Activated T-cell treated with anti-CD3 and anti-CD28 coated beads, Interleukin-2, amount 50 U/mL, for 72 hours (primary cell): ENCODE measurements around the gene ZGPAT. TPM values are rescaled to one million over a fixed set of nuclear protein-coding genes. Genes with fewer than 3 reads are reported as not detected.
"Not testable (repeated sequence)": the region's sequence is repeated elsewhere in the genome, so short reads cannot be mapped to it uniquely, and the experiment has no call there.

Source experiments
- ATAC-seq, 2 donors: fragments of 150-1000 bp; cut with Tn5 transposase; replicated peaks in 1 of 2; 2 replicates each; pipeline ENCODE4 v1.10.0; 2021; ENCODE audit warnings: moderate library complexity in 2 of 2, mild to moderate bottlenecking in 1 of 2
- DNase-seq, 2 donors: peaks; one replicate each; pipeline ENCODE4 v3.0.0; 2021 to 2022; ENCODE audit warnings: mixed read lengths in 1 of 2
- H3K27ac Mint-ChIP-seq: one replicate; pipeline ENCODE4 v1.8.0; 2022; ENCODE audit warnings: mild to moderate bottlenecking, moderate library complexity, mixed read lengths
- H3K27me3 Mint-ChIP-seq: one replicate; pipeline ENCODE4 v1.8.0; 2022; ENCODE audit warnings: low read depth, mixed read lengths
- H3K36me3 Mint-ChIP-seq, 2 donors: one replicate each; pipeline ENCODE4 v1.8.0; 2022; ENCODE audit warnings: mixed read lengths in 2 of 2, mild to moderate bottlenecking in 1 of 2; ENCODE audit not compliant: insufficient read depth in 2 of 2
- H3K4me1 Mint-ChIP-seq: one replicate; pipeline ENCODE4 v1.8.0; 2022; ENCODE audit warnings: low read depth, mixed read lengths
- H3K4me3 Mint-ChIP-seq, 2 donors: one replicate each; pipeline ENCODE4 v1.8.0; 2022; ENCODE audit warnings: mild to moderate bottlenecking in 2 of 2, mixed read lengths in 2 of 2, moderate library complexity in 2 of 2
- H3K9me3 Mint-ChIP-seq, 2 donors: one replicate each; pipeline ENCODE4 v1.8.0; 2022; ENCODE audit warnings: mixed read lengths in 2 of 2
- total RNA-seq, 2 donors: library from RNA; stranded (reverse); gene quantifications; one replicate each; pipeline ENCODE4 v1.2.3, GENCODE V29; 2022

The ZGPAT gene
- total RNA-seq, 2 donors from 2014 or later = 24.3 to 28.0 TPM

- DNase-seq (no peak), ATAC-seq (no peak)
- H3K9me3 Mint-ChIP-seq = no peaks in the 10 kb centered on the region
- no peak overlapping the region for H3K4me3 Mint-ChIP-seq
- H3K27me3 Mint-ChIP-seq = no peaks in the 10 kb centered on the region
- H3K36me3 Mint-ChIP-seq = no peaks in the 10 kb centered on the region
- peaks cover 5% of the 10 kb centered on the region for H3K4me1 Mint-ChIP-seq
- H3K27ac Mint-ChIP-seq = no peak overlapping the region
Observed at GRCh38 chr20:63773571-63774241, 65.9 kb downstream of the ZGPAT start.

GRCh38 chr20:63774306-63774705 is 66.5 kb downstream of the ZGPAT start:
- no peak for ATAC-seq
- DNase-seq = no peak
- no peaks in the 10 kb centered on the region for H3K27me3 Mint-ChIP-seq
- no peaks in the 10 kb centered on the region for H3K9me3 Mint-ChIP-seq
- H3K36me3 Mint-ChIP-seq = no peaks in the 10 kb centered on the region
- peaks cover 5% of the 10 kb centered on the region for H3K4me1 Mint-ChIP-seq
- no peak overlapping the region for H3K27ac Mint-ChIP-seq
- peak overlapping the region in 1 of 2 donors; percentile 8 for H3K4me3 Mint-ChIP-seq

DNA sequence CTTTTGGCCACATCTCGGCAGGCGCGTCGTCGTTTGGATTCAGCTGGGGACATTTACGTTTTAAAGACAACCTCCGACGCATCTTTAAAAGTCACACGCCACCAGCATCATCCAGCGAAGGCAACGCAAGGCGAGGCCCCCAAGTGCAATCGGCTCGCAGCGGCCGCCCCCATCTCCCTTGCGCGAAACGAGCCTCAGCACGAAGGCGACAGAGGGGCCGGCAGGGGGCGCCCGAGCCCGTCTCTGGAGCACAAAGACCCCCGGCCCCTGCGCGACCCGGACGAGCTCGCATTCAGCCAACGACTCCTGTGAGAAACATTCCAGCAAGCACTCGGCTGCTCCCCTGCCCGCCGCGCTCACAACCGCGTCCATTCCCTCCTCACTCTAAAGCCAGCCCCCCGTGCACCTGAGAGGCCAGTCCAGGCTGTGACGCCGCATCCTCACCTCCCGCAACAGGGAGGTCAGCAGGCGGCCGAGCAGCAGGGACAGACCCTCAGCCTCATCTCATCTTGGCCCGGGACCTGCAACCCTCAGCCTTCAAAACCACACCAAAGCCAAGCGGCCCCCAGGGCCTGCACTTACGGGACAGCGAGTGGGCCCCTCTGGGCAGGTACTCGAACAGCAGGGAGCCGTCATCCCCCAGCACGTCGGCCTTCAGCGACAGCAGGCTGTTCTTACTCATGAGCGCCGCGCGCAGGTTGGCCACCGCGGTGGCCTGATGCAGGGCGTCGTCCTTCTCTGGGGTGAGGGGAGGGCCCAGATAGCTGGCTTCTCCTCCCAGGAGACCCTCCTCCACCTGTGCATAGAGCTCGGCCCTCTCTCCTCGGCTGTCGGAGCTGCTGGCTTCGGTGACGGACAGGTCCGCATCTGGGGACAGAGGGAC is 67.5 kb downstream of the ZGPAT start:
- Mint-ChIP-seq H3K9me3 (no peaks in the 10 kb centered on the region), H3K4me1 (peaks cover 5% of the 10 kb centered on the region), H3K27ac (no peak overlapping the region), H3K36me3 (no peaks in the 10 kb centered on the region), H3K27me3 (no peaks in the 10 kb centered on the region), H3K4me3 (peak overlapping the region in 1 of 2 donors; percentile 25)
- DNase-seq (peak; percentile 45 to 50), ATAC-seq (peak in 1 of 2 donors; percentile 50)

GRCh38 chr20:63776875-63777274 is 69.0 kb downstream of the ZGPAT start:
- H3K4me3 Mint-ChIP-seq, DNase-seq, H3K27ac Mint-ChIP-seq, ATAC-seq, H3K36me3 Mint-ChIP-seq, H3K9me3 Mint-ChIP-seq, H3K27me3 Mint-ChIP-seq: not testable (repeated sequence)
- peaks cover 13% of the 10 kb centered on the region for H3K4me1 Mint-ChIP-seq

DNA sequence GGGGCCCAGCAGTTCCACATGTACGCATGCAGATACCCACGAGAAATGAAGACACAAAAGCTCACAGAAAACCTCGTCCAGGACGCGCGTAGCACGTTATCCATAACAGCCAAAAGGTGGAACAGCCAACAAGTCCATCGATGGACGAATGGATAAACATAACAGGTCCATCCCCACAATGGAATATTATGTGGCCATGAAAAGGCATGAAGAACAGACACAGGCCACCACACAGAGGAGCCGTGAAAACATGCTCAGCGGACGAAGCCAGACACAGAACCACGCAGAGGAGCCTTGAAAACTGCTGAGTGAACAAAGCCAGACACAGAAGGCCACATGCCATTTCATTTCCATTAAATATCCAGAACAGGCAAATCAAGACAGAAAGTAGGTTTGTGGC is 69.8 kb downstream of the ZGPAT start:
- Mint-ChIP-seq H3K9me3 (no peaks in the 10 kb centered on the region), H3K4me1 (peaks cover 20% of the 10 kb centered on the region), H3K27ac (no peak overlapping the region), H3K36me3 (no peaks in the 10 kb centered on the region), H3K4me3 (no peak overlapping the region), H3K27me3 (no peaks in the 10 kb centered on the region)
- ATAC-seq = no peak
- no peak for DNase-seq

DNA sequence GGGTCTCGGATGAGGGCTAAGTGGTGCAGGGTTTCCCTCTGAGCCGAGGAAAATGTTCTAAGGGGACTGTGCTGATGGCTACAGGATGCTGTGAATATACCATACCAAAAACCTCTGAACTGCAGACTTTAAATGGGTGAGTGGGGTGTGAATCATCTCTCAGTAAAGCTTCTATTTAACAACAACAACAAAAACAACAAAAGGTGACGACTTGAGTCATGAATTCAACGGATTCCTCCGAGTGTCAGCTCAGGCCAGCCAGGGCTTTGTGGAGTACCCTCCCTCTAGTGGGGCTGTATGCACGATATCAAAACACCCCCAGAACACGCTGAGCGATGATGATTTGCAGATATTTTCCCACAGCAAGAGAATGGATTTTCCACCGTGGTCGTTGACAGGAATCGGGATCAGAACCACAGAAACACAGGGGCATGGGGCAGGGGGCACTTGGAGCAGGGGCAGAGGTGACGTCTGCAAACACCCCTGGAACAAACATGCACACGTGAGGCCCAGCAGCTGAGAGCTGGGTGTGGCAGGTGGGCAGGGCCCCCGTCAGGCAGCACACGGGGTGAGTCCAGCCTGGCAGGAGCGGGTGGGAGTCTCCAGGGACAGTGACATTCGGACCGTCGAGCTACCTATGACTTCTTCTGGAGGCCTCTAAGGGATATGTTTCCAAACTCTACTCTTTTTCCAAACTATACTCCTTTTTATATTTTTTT is 70.4 kb downstream of the ZGPAT start:
- no peak for DNase-seq
- H3K4me3 Mint-ChIP-seq = no peak overlapping the region
- H3K27ac Mint-ChIP-seq = no peak overlapping the region
- H3K27me3 Mint-ChIP-seq = no peaks in the 10 kb centered on the region
- H3K36me3 Mint-ChIP-seq = no peaks in the 10 kb centered on the region
- peaks cover 22% of the 10 kb centered on the region for H3K4me1 Mint-ChIP-seq
- H3K9me3 Mint-ChIP-seq = no peaks in the 10 kb centered on the region
- no peak for ATAC-seq

DNA sequence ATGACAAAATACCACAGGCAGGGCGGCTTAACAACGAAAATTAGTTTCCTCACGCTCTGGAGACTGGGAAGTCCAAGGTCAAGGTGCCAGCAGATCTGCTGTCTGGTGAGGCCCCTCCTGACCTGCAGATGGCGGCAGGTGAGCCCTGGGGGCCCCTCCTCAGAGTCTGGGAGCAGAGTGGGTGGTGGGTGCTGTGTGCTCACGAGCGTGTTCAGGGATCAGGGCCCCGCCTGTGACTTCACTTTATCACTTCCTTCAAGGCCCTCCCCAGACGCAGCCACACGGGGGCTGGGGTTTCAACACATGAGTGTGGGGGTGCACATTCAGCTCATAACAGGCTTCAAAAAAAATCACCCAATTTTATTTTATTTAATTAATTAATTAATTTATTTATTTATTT is 71.0 kb downstream of the ZGPAT start:
- no peak for DNase-seq
- no peak overlapping the region for H3K27ac Mint-ChIP-seq

DNA sequence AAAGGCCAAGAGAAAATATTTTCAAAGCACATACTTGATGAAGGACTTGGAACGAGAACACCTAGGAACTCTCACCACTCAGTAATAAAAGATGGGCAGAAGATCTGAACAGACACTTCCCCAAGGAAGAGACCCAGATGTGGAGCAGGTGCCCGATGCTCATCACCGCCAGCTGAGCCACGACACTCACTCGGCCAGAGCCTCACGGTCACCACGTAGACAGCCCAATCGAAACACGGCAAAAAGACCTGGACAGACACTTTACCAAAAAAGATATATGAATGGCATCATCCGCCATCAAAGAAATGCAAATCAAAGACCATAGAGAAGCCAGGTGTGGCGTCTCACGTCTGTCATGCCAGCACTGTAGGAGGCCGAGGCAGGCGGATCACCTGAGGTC is 73.3 kb downstream of the ZGPAT start:
- H3K4me1 Mint-ChIP-seq = peaks cover 24% of the 10 kb centered on the region
- H3K27me3 Mint-ChIP-seq = no peaks in the 10 kb centered on the region
- DNase-seq (no peak), ATAC-seq (no peak)
- H3K4me3 Mint-ChIP-seq = peak overlapping the region; percentile 18 to 22
- no peaks in the 10 kb centered on the region for H3K36me3 Mint-ChIP-seq
- H3K9me3 Mint-ChIP-seq = no peaks in the 10 kb centered on the region
- no peak overlapping the region for H3K27ac Mint-ChIP-seq

More for the DNA sequence above, 71.0 kb downstream of the ZGPAT start:
- H3K4me3 Mint-ChIP-seq = no peak overlapping the region
- H3K9me3 Mint-ChIP-seq = no peaks in the 10 kb centered on the region
- H3K36me3 Mint-ChIP-seq = no peaks in the 10 kb centered on the region
- no peak for ATAC-seq
- no peaks in the 10 kb centered on the region for H3K27me3 Mint-ChIP-seq
- peaks cover 22% of the 10 kb centered on the region for H3K4me1 Mint-ChIP-seq

DNA sequence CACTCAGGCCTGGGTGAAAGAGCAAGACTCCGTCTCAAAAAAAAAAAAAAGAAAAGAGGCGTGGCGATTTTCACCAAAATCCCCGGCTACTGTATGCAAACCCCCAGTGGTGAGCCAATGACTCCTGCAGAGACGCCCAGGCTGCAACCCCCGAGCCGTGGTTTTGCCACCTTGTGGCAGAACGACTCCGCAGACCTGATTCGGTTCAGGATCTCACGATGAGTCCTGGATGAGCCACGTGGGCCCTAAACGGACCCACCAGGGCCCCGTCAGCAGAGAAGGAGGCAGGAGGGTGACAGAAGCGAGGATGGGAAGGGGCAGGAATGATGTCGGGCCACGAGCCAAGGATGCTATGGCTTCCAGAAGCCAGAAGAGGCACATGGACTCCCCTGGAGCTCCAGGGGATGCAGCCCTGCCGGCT is 74.2 kb downstream of the ZGPAT start:
- H3K9me3 Mint-ChIP-seq = no peaks in the 10 kb centered on the region
- H3K27ac Mint-ChIP-seq = no peak overlapping the region
- no peaks in the 10 kb centered on the region for H3K27me3 Mint-ChIP-seq
- H3K4me3 Mint-ChIP-seq = peak overlapping the region in 1 of 2 donors; percentile 31
- no peaks in the 10 kb centered on the region for H3K36me3 Mint-ChIP-seq
- DNase-seq (peak; percentile 22 to 52), ATAC-seq (peak; percentile 87 to 95)
- peaks cover 29% of the 10 kb centered on the region for H3K4me1 Mint-ChIP-seq

DNA sequence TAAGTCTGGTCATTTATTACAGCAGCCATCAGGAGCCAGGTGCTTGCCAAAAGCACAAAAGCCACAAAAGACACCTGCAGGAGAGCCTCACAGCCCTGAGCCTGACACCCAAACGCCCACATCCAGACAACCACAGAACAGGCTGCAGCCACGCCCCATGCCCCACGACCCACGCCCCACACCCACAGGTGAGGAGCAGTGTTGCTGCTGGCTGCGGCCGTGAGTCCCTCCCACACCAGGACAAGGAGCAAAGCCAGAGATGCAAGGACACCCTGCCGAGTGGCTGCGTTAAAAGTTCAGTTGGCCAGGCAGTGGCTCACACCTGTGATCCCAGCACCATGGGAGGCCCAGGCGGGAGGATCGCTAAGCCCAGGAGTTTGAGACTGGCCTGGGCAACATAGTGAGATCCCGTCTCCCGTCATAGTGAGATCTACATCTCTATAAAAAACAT is 74.7 kb downstream of the ZGPAT start:
- H3K4me1 Mint-ChIP-seq = peaks cover 29% of the 10 kb centered on the region
- DNase-seq (no peak), ATAC-seq (peak; percentile 12 to 18)
- H3K4me3 Mint-ChIP-seq = no peak overlapping the region
- no peaks in the 10 kb centered on the region for H3K27me3 Mint-ChIP-seq
- H3K27ac Mint-ChIP-seq = no peak overlapping the region
- H3K9me3 Mint-ChIP-seq = no peaks in the 10 kb centered on the region
- no peaks in the 10 kb centered on the region for H3K36me3 Mint-ChIP-seq

GRCh38 chr20:63783970-63784369 is 76.1 kb downstream of the ZGPAT start:
- no peaks in the 10 kb centered on the region for H3K9me3 Mint-ChIP-seq
- ATAC-seq (no peak), DNase-seq (no peak)
- no peak overlapping the region for H3K27ac Mint-ChIP-seq
- no peaks in the 10 kb centered on the region for H3K36me3 Mint-ChIP-seq
- no peaks in the 10 kb centered on the region for H3K27me3 Mint-ChIP-seq
- H3K4me1 Mint-ChIP-seq = peaks cover 29% of the 10 kb centered on the region
- no peak overlapping the region for H3K4me3 Mint-ChIP-seq

GRCh38 chr20:63785691-63786131 is 77.9 kb downstream of the ZGPAT start:
- no peak for DNase-seq
- Mint-ChIP-seq H3K4me1 (peaks cover 29% of the 10 kb centered on the region), H3K27me3 (no peaks in the 10 kb centered on the region), H3K4me3 (no peak overlapping the region), H3K36me3 (no peaks in the 10 kb centered on the region), H3K9me3 (no peaks in the 10 kb centered on the region), H3K27ac (no peak overlapping the region)
- ATAC-seq = no peak
